ENCODE data around the gene ACOT12. TPM values are rescaled to one million over a fixed set of nuclear protein-coding genes. Genes with fewer than 3 reads are reported as not detected.
"Not testable (repeated sequence)": the region's sequence is repeated elsewhere in the genome, so short reads cannot be mapped to it uniquely, and the experiment has no call there.

ACOT12 gene
- total RNA-seq, 1 donor from 2014 or later = 1.6 TPM

DNA sequence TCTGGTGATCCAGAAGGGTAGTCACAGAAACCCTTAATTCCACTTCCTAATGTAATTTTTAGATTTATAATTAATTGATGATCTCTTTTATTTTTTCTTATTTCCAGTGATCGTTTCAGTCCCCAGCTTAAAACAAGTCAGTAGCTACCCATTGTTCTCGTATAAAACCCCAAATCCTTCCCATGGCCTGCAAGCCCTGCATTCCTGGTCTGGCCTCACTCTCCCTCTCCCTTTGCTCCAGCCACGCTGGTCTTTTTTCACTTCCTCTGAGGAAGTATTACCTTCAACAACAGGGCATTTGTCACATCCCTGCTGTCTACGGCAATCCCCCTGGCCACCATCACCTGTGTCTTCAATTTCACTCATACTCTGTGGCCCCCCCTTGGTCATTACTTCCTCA is 44.8 kb downstream of the ACOT12 start:
- DNase-seq (ENCODE audit: low spot score in 2 of 2) = no peak
- no peak for FAIRE-seq

DNA sequence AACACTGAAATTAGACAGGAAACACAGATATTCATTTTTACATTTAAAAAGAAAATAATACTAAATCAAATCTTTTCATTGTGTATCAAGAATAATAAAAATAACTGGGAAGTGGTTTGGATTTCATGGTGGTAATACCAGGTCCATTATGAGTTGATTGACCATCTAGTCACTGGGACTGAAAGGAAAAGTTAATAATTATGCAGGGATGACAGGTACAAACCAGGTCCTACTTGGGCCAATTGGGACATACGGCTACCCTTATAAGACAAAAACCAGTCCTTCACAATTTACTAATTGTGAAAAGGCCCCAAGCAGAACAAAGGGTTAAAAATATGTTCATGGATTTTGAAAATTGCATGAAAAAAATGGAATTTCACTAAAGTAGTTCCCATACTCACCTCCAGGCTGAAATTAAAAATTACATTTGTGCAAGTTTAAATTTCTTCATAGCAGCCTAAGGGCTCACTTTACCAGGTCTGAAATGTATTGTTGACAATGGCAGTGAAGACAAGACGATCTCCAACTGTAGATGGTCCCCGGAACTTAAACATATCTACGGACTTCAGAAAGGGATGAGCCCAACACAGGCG is 48.4 kb downstream of the ACOT12 start:
- DNase-seq (ENCODE audit: low spot score in 2 of 2) (no peak), FAIRE-seq (no peak)

DNA sequence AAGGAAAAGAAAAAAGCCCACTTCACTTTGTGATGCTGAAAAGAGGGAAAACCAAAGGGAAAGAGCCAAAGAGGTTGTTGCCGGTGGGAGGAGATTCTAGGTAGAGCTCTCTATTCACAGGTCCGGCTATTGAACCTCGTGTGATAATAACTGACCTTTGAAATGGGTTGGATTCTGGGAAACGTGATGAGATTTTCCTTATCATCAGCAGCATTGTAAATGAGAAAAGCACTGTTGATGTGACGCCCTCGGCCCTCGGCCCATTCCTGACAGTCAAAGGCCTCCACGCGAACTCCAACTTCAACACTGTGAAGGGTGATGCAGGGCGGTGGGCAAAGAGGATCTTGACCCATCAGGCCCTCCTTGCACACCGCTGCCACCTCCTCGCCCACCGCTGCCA is 49.2 kb downstream of the ACOT12 start:
- DNase-seq (ENCODE audit: low spot score in 2 of 2) (no peak), FAIRE-seq (no peak)

DNA sequence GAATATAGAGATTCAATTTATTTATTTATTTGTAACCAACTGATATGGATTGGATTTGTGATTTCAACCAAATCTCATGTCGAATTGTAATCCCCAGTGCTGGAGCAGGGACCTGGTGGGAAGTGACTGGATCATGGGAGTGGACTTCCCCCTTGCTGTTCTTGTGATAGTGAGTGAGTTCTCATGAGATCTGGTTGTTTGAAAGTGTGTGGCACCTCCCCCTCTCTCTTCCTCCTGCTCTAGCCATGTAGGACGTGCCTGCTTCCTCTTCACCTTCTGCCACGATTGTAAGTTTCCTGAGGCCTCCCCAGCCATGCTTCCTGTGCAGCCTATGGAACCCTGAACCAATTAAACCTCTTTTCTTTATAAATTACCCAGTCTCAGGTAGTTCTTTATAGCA is 55.7 kb downstream of the ACOT12 start:
- not testable (repeated sequence) for FAIRE-seq; DNase-seq (ENCODE audit: low spot score in 2 of 2)

DNA sequence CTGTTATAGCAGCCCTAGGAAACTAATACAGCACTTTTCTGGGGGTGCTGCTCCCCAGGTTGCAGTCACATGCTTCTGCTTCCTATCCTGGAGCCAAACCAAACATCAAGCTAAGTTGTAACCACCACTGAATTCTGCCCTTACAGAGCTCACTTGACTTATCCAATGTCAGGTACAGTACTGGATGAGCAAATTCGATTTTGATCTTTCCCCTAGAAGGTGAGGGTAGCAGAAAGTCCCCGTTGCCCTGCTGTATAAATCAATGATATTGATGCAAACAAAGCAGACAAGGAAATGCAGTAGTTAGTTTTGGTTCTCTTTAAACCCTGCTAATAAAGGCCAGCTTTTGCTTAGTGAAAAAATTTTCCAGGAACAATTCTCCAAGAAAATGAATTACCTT is 56.1 kb downstream of the ACOT12 start:
- DNase-seq (ENCODE audit: low spot score in 2 of 2) (no peak), FAIRE-seq (no peak)

DNA sequence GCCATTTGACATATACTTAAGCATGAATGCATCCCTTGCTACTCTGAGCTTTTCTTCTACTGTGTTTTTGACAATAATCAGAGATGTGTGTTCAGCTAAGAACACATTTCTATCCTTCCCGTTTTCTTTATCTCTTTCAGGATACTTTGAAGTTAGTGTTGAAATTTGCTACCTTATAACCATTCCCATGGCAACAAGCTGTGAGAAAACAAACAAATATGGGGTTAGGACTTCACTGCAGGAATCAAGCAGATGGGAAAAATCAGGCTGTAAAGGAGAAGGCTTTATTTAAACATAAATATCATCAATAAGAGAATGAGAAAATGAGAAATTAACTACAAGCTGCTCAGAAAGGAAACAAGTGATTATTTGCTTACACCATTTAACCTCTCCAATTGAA is 57.4 kb downstream of the ACOT12 start:
- no peak for DNase-seq (ENCODE audit: low spot score in 2 of 2)
- FAIRE-seq = no peak

DNA sequence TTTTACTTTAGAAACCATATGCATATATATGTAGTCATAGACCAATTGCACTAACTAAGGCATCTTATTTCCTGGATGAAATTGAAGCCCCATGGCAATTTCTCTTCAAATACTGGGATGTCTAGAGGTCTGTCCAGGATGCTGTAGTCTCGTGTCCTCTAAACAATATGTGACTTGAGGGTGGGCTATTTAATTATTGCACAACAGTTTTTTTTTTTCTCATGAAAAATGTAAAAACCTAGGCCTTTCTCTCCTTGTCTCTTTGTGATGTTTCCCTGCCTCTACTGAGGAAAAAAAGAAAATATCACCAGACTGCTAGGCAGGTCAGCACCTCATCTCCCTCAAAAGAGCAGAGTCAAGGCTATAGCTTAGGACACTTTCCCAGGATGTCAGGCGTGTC is 58.0 kb downstream of the ACOT12 start:
- DNase-seq (ENCODE audit: low spot score in 2 of 2) = no peak
- FAIRE-seq = no peak

DNA sequence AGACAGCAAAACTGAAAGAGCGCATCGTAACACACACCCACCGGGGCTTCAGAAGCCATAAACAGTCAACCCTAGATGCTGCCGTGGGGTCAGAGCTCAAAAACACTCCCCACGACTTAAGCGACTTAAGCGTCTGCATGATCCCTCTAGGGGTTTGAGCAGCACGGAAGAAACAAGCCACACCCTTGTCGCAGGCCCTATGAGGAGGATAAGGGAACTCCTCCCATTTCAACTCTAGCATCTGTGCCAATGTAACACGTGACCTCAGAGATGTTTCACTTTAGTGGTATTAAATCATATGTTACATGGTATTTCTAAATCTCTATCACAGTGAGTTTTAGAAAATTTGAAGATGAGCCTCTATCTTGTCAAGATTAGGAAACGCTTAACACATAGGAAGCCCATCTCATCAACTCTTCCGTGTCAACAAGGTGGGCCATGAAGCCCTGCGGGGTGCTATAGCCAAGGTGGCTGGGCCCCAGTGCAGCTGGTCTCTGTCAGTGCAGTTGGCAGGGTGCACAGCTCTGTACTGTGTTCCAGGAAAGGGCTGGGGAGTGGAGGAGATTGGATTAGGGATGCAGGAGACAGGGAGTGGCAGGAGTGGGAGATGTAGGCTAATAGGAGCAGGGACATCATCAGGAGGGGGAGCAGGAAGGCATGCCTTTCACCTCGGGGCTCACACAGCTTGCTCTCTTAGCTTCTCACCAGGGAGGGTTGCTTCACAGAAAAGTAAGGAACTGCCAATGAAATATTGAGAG is 59.5 kb downstream of the ACOT12 start:
- DNase-seq (ENCODE audit: low spot score in 2 of 2) (no peak), FAIRE-seq (no peak)

DNA sequence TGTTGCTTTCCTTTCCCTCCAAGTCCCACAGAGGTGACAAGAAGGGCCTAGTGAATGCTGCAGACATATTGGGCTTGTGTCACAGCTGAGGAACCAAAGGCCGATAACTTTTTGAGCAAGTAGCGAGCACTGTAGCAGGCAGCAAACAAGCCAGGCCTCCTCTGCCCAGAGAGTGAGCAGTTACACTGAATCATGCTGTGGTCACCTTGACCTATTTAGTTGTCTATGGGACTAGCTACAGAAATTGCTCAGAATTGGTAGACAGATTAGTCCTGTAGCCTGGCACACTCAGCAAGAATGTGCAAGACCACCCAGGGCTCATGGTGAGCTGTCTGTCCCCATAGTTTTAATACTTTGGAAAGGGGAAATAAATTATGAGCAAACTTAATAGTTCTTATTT is 67.4 kb downstream of the ACOT12 start:
- DNase-seq (ENCODE audit: low spot score in 2 of 2) = no peak
- FAIRE-seq = no peak

DNA sequence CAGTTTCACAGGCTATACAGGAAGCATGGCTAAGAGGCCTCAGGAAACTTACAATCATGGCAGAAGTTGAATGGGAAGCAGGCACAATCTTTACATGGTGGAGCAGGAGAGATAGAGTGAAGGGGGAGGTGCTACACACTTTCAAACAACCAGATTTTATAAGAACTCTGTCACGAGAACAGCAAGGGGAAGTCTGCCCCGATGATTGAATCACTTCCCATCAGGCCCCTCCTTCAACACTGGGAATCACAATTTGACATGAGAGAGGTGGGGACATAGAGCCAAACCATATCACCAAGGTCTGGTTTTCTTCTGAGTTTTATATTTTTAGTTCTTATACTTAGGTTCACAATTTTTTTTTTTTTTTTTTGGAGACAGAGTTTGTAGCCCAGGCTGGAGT is 76.4 kb downstream of the ACOT12 start:
- FAIRE-seq (no peak), DNase-seq (ENCODE audit: low spot score in 2 of 2) (no peak)

DNA sequence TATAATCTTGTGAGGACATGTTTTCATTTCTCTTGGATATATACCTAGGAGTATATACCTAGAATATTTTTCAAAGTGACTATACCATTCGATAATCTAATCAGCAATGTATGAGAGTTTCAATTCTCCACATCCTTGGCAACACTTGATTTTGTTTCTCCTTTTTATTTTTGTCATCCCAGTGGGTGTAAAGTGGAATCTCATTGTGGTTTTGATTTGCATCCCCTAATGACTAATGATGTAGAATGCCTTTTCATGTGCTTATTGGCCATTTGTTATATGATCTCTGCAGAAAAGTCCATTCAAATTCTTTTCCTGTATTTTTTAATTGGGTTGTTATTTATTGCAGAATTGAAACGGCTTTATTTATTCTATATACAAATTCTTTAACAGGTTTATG is 77.4 kb downstream of the ACOT12 start:
- FAIRE-seq = no peak
- no peak for DNase-seq (ENCODE audit: low spot score in 2 of 2)

DNA sequence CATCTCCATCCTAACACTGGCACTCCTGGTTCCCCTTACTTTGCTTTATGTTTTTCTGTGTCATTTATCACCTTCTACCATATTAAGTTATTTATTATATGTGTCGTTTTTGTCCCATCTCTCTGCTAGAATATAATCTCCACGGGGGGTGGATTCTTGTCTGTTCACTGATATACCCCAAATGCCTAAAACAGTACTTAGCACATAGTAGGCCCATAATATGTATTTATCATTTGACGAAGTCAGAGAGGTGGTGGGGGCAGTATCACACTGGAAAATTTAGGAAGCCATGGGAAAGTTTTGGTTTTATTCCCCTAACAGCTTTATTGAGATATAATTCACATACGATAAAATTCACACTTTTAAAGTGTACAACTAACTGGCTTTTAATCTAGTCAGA is 78.1 kb downstream of the ACOT12 start:
- FAIRE-seq (no peak), DNase-seq (ENCODE audit: low spot score in 2 of 2) (no peak)

DNA sequence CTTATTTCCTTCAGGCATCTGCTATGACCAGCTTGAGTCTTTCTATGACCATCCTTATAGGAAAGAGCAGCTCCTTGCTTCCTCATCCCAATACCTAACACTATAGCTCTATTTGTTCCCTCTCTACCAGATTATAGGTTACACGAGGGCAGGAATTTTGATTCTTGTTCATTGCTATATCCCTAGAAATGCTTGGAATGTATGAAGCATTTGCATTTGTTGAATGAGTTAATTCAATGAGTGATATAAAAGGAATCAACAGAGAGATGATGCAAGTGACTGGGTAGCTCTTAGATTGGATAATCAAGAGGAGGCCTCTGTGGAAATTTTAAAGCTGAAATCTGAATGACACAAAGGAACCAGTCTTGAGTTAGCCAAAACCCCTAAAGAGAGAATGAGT is 78.6 kb downstream of the ACOT12 start:
- DNase-seq (ENCODE audit: low spot score in 2 of 2) (no peak), FAIRE-seq (no peak)

DNA sequence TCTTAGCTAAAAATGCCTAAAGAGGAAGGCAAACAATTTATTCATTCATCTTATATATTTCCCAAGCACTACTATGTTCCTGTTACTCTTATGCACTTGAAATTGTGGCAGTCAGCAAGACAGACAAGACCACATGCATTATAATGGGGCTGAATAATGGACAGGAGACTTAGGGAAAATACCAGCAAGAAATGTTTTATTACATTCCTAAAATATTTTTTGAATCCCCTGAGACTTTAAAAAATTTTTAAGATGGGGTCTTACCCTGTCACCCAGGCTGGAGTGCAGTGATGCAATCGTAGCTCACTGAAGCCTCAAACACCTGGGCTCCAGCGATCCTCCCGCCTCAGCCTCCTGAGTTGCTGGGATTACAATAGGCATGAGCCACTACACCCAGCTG is 79.4 kb downstream of the ACOT12 start:
- FAIRE-seq (no peak), DNase-seq (ENCODE audit: low spot score in 2 of 2) (no peak)

DNA sequence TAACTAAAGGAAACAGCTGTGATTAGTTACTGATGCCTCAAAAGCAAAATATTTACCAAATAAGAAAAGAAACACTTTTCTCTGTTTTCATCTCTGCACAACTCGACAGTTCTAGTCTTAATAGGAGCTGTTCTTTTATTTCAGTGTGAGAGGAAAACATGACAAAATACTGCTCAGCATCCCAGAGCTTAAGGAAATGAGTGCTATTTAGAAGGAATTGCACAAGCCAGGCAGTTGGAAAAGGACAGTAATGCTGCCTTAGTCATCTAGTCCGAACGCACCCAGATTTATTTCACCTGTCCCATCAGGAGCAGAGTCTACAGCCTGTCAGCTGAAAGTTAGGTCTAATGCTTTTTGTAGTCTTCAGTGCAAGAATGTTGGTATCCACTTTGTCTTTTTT is 80.2 kb downstream of the ACOT12 start:
- FAIRE-seq = no peak
- DNase-seq (ENCODE audit: low spot score in 2 of 2) = no peak

DNA sequence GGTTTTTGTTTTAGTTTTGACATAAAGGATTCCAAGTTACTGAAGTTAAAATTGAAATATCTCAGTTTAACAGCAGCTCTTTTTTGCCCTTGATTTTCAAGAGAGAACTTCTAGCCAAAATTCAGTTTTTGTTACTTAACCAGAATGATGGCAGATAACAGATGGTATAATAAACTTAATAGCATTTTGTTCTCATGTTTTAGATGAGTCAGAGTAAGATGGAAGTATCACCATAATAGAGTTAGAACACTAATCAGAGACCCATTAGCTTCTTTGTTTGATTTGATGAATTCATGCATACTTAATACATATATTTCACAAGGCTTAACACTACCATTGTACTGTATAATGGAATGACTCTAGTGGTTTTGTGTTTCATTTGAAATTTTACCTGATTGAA is 80.7 kb downstream of the ACOT12 start:
- no peak for DNase-seq (ENCODE audit: low spot score in 2 of 2)
- no peak for FAIRE-seq

DNA sequence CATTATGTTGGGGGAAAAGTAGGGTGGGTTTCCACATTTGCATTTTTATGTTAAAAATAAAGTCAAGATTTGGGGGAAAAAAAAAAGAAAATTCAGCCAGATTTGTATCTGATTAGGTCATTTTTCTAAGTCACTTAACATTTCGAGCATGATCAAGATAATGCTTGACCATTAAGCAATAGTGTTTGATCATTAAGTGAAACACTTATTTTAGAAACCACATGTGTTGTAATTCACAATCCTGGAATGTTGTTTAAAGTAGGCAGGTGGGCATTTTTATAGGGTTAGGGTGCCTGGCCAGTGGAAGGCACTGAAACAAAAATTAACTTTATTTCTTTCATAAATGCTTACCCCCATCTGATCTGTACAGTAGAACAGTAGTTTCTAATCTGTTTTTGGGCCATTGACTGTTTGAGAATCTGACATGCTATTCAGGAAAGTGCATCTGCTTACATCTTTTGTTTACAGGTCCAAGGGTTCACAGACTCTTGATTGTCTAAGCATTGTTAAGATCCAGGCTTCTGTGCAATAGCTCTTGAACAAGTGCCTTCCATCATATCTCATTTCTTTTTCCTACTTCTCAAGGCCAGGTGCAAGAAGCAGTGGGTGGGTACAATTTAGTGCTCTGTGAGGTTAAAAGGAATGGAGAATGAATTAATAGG is 83.4 kb downstream of the ACOT12 start:
- no peak for FAIRE-seq
- no peak for DNase-seq (ENCODE audit: low spot score in 2 of 2)

DNA sequence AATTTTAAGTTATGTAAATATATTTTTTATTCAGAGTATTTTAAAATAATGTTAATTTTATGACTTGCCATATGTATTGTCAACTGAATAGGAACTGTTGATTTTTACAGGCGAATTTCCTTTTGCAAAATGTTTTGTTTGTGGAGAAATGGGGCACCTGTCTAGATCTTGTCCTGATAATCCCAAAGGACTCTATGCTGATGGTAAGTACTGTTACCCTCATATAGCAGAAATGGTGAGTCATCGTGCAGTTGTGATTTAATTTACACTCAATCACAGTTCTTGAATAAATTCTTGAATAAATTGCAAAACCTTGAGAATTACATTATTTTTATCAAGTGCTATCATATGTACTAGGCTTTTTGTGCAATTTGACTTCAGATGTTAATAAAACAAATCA is 85.1 kb downstream of the ACOT12 start:
- no peak for DNase-seq (ENCODE audit: low spot score in 2 of 2)
- FAIRE-seq = no peak

DNA sequence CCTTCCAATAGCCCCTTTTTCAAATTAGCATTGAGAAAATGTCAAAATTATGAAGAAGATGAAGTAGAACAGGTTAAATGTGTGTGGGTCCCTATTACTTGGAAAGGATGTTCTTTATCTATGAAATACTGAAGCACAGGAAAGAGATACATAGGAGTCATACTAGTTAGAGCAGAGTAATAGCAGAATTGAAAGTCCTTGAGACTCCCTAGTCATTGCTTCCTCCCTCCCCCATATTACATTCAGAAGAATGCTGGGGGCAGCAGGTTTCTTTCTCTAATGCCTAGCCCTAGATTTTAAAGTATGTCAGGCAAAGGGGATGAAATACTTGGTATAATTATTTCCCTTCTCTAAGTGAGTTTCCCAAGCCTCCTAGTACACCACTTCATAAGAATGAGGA is 88.1 kb downstream of the ACOT12 start:
- no peak for FAIRE-seq
- DNase-seq (ENCODE audit: low spot score in 2 of 2) = no peak

DNA sequence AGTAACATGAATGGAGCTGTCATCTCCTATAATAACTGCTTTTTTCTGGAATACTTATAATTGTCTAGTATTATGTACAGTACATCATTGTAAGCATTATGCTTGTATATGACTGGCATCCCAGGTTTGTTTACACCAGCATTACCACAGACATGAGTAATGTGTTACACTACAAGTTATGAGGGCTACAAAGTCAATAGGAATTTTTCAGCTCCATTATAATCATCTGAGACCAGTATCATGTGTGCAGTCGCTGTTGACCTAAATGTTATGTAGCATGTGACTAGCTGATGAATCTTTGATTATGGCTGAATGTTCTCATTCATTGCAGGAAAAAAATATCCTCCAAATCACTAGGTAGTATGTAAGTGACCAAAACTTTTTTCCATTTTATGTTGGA is 90.4 kb downstream of the ACOT12 start:
- no peak for DNase-seq (ENCODE audit: low spot score in 2 of 2)
- FAIRE-seq = no peak

DNA sequence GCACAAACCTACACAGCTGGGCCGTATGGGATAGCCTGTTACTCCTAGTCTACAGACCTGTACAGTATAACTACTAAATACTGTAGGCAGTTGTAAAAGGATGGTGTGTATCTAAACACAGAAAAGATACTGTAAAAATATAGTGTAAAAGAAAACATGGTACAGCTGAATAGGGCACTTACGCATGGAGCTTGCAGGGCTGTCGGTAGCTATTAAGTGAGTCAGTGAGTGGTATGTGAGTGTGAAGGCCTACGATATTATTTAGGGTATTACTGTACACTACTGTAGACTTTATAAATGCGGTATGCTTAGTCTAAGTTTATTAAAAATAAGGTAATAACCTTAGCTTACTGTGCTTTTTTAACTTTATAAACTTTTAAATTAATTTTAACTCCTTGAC is 91.3 kb downstream of the ACOT12 start:
- no peak for FAIRE-seq

More for the DNA sequence above, 91.3 kb downstream of the ACOT12 start:
- DNase-seq (ENCODE audit: low spot score in 2 of 2) = no peak
